ENCODE data around the gene WFDC10A. TPM values are rescaled to one million over a fixed set of nuclear protein-coding genes. Genes with fewer than 3 reads are reported as not detected.

Gene WFDC10A
- total and polyA plus RNA-seq, 9 of the 15 experiments (the other 6 are each of a cell fraction or from before 2014, with no cell fraction given) = not detected

DNA sequence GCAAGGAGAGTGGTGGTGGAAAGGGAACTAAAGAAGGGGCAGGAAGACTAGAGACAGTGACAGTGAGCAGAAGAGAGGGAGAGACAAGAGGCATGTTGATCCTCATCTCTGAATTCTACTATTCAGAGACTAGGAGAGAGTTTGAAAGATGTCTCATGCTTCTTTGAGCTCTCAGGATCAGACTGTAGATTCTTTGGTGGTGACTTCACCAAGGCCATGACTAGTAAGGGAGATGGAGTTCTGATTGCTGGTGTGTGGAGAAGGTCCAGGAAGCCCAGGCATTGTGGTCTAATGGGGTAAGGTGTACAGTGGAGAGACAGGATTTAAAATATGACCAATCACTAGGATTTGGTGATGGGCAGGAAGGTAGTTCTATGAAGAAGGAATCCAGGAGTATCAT lies 832 bp downstream of the WFDC10A start:
- Histone ChIP-seq H3K36me3 (ENCODE audit: control insufficient read depth, insufficient read depth, low read length) (no peaks in the 10 kb centered on the region), H3K9me1 (ENCODE audit: control insufficient read depth, insufficient read depth, low read length) (no peaks in the 10 kb centered on the region), H3K27ac (ENCODE audit: extremely low read depth, low read depth, low read length) (no peak overlapping the region), H3K9me3 (replicated peaks; ENCODE audit: control insufficient read depth, insufficient read depth, low read depth, low read length) (no peaks in the 10 kb centered on the region), H3K79me2 (ENCODE audit: control insufficient read depth, insufficient read depth, low read length) (no peaks in the 10 kb centered on the region), H3K27me3 (ENCODE audit: control insufficient read depth in 2 of 2, insufficient read depth in 2 of 2, low read length in 2 of 2) (no peaks in the 10 kb centered on the region), H2AFZ (ENCODE audit: low read depth, low read length) (no peak overlapping the region), H3K4me3 (no peak overlapping the region), H4K20me1 (replicated peaks; ENCODE audit: control insufficient read depth, insufficient read depth, low read length) (no peaks in the 10 kb centered on the region; the same call in 1 of the 2 replicates), H3K4me1 (replicated peaks in 1 of 2; ENCODE audit: control insufficient read depth in 2 of 2, insufficient read depth in 2 of 2, low read length in 2 of 2) (no peaks in the 10 kb centered on the region), H3K9ac (ENCODE audit: insufficient read depth in 1 of 2, low read depth in 2 of 2, low read length in 2 of 2) (no peak overlapping the region), H3K4me2 (ENCODE audit: insufficient read depth, low read length) (no peak overlapping the region)
- no peak for TF ChIP-seq PYGO2 (tag; IDR thresholded peaks at IDR 0.05)
- intact Hi-C loops (cut with micrococcal nuclease) (no loop called here), in situ Hi-C loops (cut with MboI) (no loop called here)
- ChIA-PET CTCF (ENCODE audit: low intra/inter-chr PET ratio) (no interaction called here), POLR2A (interaction anchor here (0.6 to 1.0 kb wide), 4 partner anchors 11 to 152 kb away, joined by 3 read pairs; no protein-coding TSS in a partner anchor)
- ATAC-seq = no peak
- FAIRE-seq = no peak
- no TSS peak for BruUV-seq (replicated peaks)
- DNase-seq (ENCODE audit: extremely low read depth in 1 of 4, low spot score in 3 of 4) = no peak

- no peak within 1 kb of the TSS for H2AFZ ChIP-seq (ENCODE audit: low read depth, low read length)
- H3K27ac ChIP-seq (ENCODE audit: extremely low read depth, low read depth, low read length) = no peak within 1 kb of the TSS
- no peak within 1 kb of the TSS for H3K4me3 ChIP-seq
- WGBS (ENCODE audit: insufficient coverage, low coverage, missing lambda C conversion rate) = 5% methylated on average over 4 of the region's 4 CpGs
- no peaks in the 10 kb centered on the region for H3K79me2 ChIP-seq (ENCODE audit: control insufficient read depth, insufficient read depth, low read length)
- no peaks in the 10 kb centered on the region for H3K27me3 ChIP-seq (ENCODE audit: control insufficient read depth in 2 of 2, insufficient read depth in 2 of 2, low read length in 2 of 2)
- in situ Hi-C loops (cut with MboI) = no loop called here
- intact Hi-C loops (cut with micrococcal nuclease) = no loop called here
- H3K4me2 ChIP-seq (ENCODE audit: insufficient read depth, low read length) = no peak within 1 kb of the TSS
- H3K9ac ChIP-seq (ENCODE audit: insufficient read depth in 1 of 2, low read depth in 2 of 2, low read length in 2 of 2) = no peak within 1 kb of the TSS
- no TSS peak for BruUV-seq (replicated peaks)
- FAIRE-seq (no peak), DNase-seq (ENCODE audit: extremely low read depth in 1 of 4, low spot score in 3 of 4) (no peak), ATAC-seq (no peak)
- H3K4me1 ChIP-seq (replicated peaks in 1 of 2; ENCODE audit: control insufficient read depth in 2 of 2, insufficient read depth in 2 of 2, low read length in 2 of 2) = no peaks in the 10 kb centered on the region
- no peaks in the 10 kb centered on the region for H3K9me3 ChIP-seq (replicated peaks; ENCODE audit: control insufficient read depth, insufficient read depth, low read depth, low read length)
- CTCF ChIA-PET (ENCODE audit: low intra/inter-chr PET ratio) = no interaction called here
- no peaks in the 10 kb centered on the region; the same call in 1 of the 2 replicates for H4K20me1 ChIP-seq (replicated peaks; ENCODE audit: control insufficient read depth, insufficient read depth, low read length)
- no peaks in the 10 kb centered on the region for H3K9me1 ChIP-seq (ENCODE audit: control insufficient read depth, insufficient read depth, low read length)
- no peaks in the 10 kb centered on the region for H3K36me3 ChIP-seq (ENCODE audit: control insufficient read depth, insufficient read depth, low read length)
- POLR2A ChIA-PET = interaction anchor here (0.6 to 0.9 kb wide), 2 partner anchors 12 to 140 kb away, joined by 3 read pairs; no protein-coding TSS in a partner anchor
- TF ChIP-seq, protein P1, sequence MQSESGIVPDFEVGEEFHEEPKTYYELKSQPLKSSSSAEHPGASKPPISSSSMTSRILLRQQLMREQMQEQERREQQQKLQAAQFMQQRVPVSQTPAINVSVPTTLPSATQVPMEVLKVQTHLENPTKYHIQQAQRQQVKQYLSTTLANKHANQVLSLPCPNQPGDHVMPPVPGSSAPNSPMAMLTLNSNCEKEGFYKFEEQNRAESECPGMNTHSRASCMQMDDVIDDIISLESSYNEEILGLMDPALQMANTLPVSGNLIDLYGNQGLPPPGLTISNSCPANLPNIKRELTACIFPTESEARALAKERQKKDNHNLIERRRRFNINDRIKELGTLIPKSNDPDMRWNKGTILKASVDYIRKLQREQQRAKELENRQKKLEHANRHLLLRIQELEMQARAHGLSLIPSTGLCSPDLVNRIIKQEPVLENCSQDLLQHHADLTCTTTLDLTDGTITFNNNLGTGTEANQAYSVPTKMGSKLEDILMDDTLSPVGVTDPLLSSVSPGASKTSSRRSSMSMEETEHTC (IDR thresholded peaks at IDR 0.05) = no peak
- TF ChIP-seq HDAC3 (IDR thresholded peaks at IDR 0.05; ENCODE audit: borderline replicate concordance, partially characterized antibody) (no peak), C11orf30 (IDR thresholded peaks at IDR 0.05; ENCODE audit: low read depth) (no peak), SOX6 (IDR thresholded peaks at IDR 0.05) (no peak), LEF1 (IDR thresholded peaks at IDR 0.05) (no peak), FOXJ3 (CRISPR knock-in tag; IDR thresholded peaks at IDR 0.05) (no peak), ZFP91 (CRISPR knock-in tag; IDR thresholded peaks at IDR 0.05) (no peak), POLR2AphosphoS5 (IDR thresholded peaks at IDR 0.05; ENCODE audit: control insufficient read depth, insufficient read depth, low read depth, low read length) (no peak), CC2D1A (IDR thresholded peaks at IDR 0.05) (no peak), PTTG1 (tag; IDR thresholded peaks at IDR 0.05; ENCODE audit: low read depth) (no peak), ZBTB1 (CRISPR knock-in tag; IDR thresholded peaks at IDR 0.05; ENCODE audit: borderline replicate concordance, low read depth) (no peak), SUPT5H (IDR thresholded peaks at IDR 0.05) (no peak), PTBP1 (IDR thresholded peaks at IDR 0.05; ENCODE audit: low read depth, low read length) (no peak)
- TF ChIP-seq, protein P2, sequence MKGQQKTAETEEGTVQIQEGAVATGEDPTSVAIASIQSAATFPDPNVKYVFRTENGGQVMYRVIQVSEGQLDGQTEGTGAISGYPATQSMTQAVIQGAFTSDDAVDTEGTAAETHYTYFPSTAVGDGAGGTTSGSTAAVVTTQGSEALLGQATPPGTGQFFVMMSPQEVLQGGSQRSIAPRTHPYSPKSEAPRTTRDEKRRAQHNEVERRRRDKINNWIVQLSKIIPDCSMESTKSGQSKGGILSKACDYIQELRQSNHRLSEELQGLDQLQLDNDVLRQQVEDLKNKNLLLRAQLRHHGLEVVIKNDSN (CRISPR knock-in tag; IDR thresholded peaks at IDR 0.05) = no peak
Observed at GRCh38 chr20:45631184-45631583, 1.6 kb downstream of the WFDC10A start, which contains the start of gene WFDC9. TSS of gene WFDC9 (minus strand) at chr20:45631284. CDS start at chr20:45610181, 21,103 bp downstream.

Data from K562 (cell line).